Measurements from ENCODE around the gene CENPT.

Gene CENPT

DNA sequence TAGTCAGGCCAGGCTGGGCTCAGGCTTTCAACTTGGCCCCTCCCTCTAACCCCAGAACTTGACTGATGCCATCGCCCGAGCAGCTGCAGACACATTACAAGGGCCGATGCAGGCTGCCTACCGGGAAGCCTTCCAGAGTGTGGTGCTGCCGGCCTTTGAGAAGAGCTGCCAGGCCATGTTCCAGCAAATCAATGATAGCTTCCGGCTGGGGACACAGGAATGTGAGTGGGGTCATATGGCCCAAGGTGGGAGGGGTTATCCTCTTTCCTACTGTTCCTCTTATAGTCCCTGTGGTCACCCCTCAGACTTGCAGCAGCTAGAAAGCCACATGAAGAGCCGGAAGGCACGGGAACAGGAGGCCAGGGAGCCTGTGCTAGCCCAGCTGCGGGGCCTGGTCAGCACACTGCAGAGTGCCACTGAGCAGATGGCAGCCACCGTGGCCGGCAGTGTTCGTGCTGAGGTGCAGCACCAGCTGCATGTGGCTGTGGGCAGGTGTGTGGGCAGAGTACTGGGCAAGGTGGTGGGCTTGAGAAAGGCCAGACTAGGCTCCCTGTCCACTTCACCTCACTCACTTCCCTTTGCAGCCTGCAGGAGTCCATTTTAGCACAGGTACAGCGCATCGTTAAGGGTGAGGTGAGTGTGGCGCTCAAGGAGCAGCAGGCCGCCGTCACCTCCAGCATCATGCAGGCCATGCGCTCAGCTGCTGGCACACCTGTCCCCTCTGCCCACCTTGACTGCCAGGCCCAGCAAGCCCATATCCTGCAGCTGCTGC is 35.1 kb upstream of the CENPT start:
- no peak overlapping the region for H3K9ac ChIP-seq (ENCODE audit: low read depth, low read length)
- H3K36me3 ChIP-seq (ENCODE audit: insufficient read depth, low read length) = peaks cover 6% of the 10 kb centered on the region
- H3K9me3 ChIP-seq (ENCODE audit: control insufficient read depth, insufficient read depth, low read length) = no peaks in the 10 kb centered on the region
- H3K4me1 ChIP-seq (ENCODE audit: insufficient read depth, low read length) = peaks cover 19% of the 10 kb centered on the region; the same call in 1 of the 2 replicates

DNA sequence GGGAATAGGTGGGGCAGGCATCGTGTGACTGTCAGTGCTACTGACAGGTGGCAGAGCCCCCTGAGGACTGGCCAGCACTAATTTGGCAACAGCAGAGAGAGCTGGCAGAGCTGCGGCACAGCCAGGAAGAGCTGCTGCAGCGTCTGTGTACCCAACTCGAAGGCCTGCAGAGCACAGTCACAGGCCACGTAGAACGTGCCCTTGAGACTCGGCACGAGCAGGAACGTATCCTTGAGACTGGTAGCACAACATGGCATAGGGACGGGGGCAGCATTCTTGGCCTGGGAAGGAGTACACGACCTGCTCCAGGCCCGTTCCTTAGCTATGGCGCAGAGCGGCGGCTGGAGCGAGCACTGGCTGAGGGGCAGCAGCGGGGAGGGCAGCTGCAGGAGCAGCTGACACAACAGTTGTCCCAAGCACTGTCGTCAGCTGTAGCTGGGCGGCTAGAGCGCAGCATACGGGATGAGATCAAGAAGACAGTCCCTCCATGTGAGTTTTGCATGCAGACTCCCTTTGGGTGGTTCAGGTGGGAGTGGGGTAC is 34.2 kb upstream of the CENPT start:
- Histone ChIP-seq H3K4me1 (ENCODE audit: insufficient read depth, low read length) (peaks cover 19% of the 10 kb centered on the region; the same call in 1 of the 2 replicates), H3K36me3 (ENCODE audit: insufficient read depth, low read length) (peaks cover 10% of the 10 kb centered on the region), H3K9ac (ENCODE audit: low read depth, low read length) (no peak overlapping the region), H3K9me3 (ENCODE audit: control insufficient read depth, insufficient read depth, low read length) (no peaks in the 10 kb centered on the region)

DNA sequence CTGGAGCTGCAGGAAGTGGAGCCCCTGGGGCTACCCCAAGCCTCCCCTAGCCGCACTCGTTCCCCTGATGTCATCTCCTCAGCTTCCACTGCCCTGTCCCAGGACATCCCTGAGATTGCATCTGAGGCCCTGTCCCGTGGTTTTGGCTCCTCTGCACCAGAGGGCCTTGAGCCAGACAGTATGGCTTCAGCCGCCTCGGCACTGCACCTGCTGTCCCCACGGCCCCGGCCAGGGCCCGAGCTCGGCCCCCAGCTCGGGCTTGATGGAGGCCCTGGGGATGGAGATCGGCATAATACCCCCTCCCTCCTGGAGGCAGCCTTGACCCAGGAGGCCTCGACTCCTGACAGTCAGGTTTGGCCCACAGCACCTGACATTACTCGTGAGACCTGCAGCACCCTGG is 33.1 kb upstream of the CENPT start:
- H3K36me3 ChIP-seq (ENCODE audit: insufficient read depth, low read length) = peaks cover 19% of the 10 kb centered on the region
- peaks cover 10% of the 10 kb centered on the region; the same call in 1 of the 2 replicates for H3K4me1 ChIP-seq (ENCODE audit: insufficient read depth, low read length)
- H3K9ac ChIP-seq (ENCODE audit: low read depth, low read length) = no peak overlapping the region

GRCh38 chr16:67879936-67880335 is 32.4 kb upstream of the CENPT start:
- Histone ChIP-seq H3K36me3 (ENCODE audit: insufficient read depth, low read length) (peaks cover 19% of the 10 kb centered on the region), H3K9me3 (ENCODE audit: control insufficient read depth, insufficient read depth, low read length) (no peaks in the 10 kb centered on the region), H3K4me1 (ENCODE audit: insufficient read depth, low read length) (peaks cover 4% of the 10 kb centered on the region; the same call in 1 of the 2 replicates), H3K9ac (ENCODE audit: low read depth, low read length) (no peak overlapping the region)

More for the DNA sequence above, 33.1 kb upstream of the CENPT start:
- H3K9me3 ChIP-seq (ENCODE audit: control insufficient read depth, insufficient read depth, low read length) = no peaks in the 10 kb centered on the region

GRCh38 chr16:67879462-67879861 is 32.0 kb upstream of the CENPT start:
- H3K4me1 ChIP-seq (ENCODE audit: insufficient read depth, low read length) = 0 out of 2 replicates have a peak, but pooled peaks cover 2% of the 10 kb centered on the region
- no peak overlapping the region for H3K9ac ChIP-seq (ENCODE audit: low read depth, low read length)
- no peaks in the 10 kb centered on the region for H3K9me3 ChIP-seq (ENCODE audit: control insufficient read depth, insufficient read depth, low read length)
- H3K36me3 ChIP-seq (ENCODE audit: insufficient read depth, low read length) = peaks cover 19% of the 10 kb centered on the region

DNA sequence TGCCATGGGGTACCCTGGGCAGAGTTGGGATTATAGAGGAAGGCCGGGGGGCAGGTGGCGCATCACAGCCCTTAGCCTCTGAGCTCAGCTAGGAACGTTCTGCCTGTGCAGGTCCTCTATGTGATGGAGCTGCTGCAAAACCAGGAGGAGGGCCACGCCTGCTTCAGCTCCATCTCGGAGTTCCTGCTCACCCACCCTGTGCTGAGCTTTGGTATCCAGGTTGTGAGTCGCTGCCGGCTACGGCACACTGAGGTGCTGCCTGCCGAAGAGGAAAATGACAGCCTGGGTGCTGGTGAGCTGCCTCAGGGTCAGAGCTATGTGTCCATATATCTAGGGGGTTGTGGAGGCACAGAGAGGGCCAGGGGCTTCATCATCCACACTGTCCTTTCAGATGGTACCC is 31.4 kb upstream of the CENPT start:
- no peaks in the 10 kb centered on the region for H3K9me3 ChIP-seq (ENCODE audit: control insufficient read depth, insufficient read depth, low read length)
- no peak overlapping the region for H3K9ac ChIP-seq (ENCODE audit: low read depth, low read length)
- H3K36me3 ChIP-seq (ENCODE audit: insufficient read depth, low read length) = peaks cover 19% of the 10 kb centered on the region
- no peaks in the 10 kb centered on the region; the same call in 1 of the 2 replicates for H3K4me1 ChIP-seq (ENCODE audit: insufficient read depth, low read length)

DNA sequence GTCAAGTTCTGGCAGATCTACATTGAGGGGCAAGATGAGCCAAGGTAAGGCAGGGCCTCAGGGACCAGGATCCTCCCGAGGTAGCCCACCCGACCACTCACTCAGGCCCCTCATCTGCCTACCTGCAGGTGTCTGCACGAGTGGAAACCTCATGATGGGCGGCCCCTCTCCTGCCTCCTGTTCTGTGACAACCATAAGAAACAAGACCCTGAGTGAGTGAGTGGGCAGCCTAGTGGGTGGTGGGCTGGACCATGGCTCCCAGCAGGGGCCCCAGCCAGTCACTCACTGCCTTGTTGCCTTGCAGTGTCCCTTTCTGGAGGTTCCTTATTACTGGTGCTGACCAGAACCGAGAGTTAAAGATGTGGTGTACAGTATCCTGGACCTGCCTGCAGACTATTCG is 30.7 kb upstream of the CENPT start:
- Histone ChIP-seq H3K4me1 (ENCODE audit: insufficient read depth, low read length) (no peaks in the 10 kb centered on the region; the same call in 1 of the 2 replicates), H3K9ac (ENCODE audit: low read depth, low read length) (no peak overlapping the region), H3K9me3 (ENCODE audit: control insufficient read depth, insufficient read depth, low read length) (no peaks in the 10 kb centered on the region), H3K36me3 (ENCODE audit: insufficient read depth, low read length) (peaks cover 19% of the 10 kb centered on the region)

DNA sequence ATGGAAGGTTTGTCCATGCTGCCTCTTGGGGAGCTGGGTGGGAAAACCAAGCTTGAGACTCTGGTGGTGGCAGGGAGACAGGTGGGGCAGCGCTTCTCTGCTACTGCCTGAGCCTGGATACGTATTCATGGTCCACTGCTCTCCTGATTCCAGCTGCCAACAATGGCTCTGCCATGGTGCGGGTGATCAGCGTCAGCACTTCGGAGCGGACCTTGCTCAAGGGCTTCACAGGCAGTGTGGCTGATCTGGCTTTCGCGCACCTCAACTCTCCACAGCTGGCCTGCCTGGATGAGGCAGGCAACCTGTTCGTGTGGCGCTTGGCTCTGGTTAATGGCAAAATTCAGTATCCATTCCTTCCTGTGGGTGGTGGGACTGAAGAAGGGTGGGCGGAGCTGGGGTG is 29.6 kb upstream of the CENPT start:
- H3K36me3 ChIP-seq (ENCODE audit: insufficient read depth, low read length) = peaks cover 19% of the 10 kb centered on the region
- H3K4me1 ChIP-seq (ENCODE audit: insufficient read depth, low read length) = no peaks in the 10 kb centered on the region; the same call in 1 of the 2 replicates
- no peak overlapping the region for H3K9ac ChIP-seq (ENCODE audit: low read depth, low read length)
- no peaks in the 10 kb centered on the region for H3K9me3 ChIP-seq (ENCODE audit: control insufficient read depth, insufficient read depth, low read length)

- Histone ChIP-seq H3K36me3 (ENCODE audit: insufficient read depth, low read length) (peaks cover 19% of the 10 kb centered on the region), H3K9ac (ENCODE audit: low read depth, low read length) (no peak overlapping the region), H3K9me3 (ENCODE audit: control insufficient read depth, insufficient read depth, low read length) (no peaks in the 10 kb centered on the region), H3K4me1 (ENCODE audit: insufficient read depth, low read length) (no peaks in the 10 kb centered on the region; the same call in 1 of the 2 replicates)
Measured at GRCh38 chr16:67874372-67874771, 26.9 kb upstream of the CENPT start.

DNA sequence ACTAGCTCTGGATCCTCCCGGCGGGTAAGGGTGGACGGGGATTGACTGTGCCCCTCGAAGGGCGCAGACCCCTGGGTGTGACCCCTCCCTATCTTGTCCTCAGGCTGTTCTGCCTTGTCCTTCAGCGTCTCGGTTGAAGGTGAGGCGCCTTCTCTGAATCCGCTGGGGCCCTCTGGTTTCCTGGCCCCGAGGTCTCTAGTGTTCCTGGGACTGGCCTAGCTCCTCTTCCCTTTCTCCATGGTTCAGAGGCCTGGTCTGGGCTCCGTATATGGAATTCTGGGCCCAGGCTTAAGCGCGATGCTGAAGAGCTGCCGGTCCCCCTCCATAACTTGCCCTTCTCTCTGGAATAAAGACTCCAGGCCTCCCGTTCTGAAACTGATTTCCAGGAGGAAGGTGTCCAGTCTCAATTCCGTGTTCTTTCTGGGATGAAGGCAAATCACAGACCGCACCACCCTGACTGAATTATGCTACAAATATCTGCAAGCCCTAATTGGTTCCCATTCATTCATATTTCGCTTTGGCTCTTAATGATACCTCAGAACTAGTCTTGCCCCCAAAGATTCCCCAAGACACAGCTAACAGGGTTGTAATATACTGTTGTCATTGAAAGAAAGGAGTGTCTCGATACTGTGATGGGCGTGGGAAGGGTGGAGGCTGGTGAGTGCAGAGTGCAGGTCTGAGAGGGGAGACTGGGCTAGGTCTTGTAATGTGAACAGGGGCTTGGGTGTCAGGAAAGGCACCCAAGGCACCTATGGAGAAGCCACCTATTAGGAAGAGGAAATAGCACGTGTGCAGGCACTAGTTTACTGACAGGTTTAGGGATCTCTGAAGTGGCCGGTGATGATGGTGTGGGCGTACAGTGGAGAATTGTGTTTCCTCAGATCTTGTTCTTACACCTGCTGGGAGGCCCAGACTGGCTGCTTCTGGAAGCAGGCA is 26.2 kb upstream of the CENPT start:
- peak overlapping the region; percentile 97 for H3K9ac ChIP-seq (ENCODE audit: low read depth, low read length)
- H3K36me3 ChIP-seq (ENCODE audit: insufficient read depth, low read length) = peaks cover 19% of the 10 kb centered on the region
- no peaks in the 10 kb centered on the region; the same call in 1 of the 2 replicates for H3K4me1 ChIP-seq (ENCODE audit: insufficient read depth, low read length)
- no peaks in the 10 kb centered on the region for H3K9me3 ChIP-seq (ENCODE audit: control insufficient read depth, insufficient read depth, low read length)

DNA sequence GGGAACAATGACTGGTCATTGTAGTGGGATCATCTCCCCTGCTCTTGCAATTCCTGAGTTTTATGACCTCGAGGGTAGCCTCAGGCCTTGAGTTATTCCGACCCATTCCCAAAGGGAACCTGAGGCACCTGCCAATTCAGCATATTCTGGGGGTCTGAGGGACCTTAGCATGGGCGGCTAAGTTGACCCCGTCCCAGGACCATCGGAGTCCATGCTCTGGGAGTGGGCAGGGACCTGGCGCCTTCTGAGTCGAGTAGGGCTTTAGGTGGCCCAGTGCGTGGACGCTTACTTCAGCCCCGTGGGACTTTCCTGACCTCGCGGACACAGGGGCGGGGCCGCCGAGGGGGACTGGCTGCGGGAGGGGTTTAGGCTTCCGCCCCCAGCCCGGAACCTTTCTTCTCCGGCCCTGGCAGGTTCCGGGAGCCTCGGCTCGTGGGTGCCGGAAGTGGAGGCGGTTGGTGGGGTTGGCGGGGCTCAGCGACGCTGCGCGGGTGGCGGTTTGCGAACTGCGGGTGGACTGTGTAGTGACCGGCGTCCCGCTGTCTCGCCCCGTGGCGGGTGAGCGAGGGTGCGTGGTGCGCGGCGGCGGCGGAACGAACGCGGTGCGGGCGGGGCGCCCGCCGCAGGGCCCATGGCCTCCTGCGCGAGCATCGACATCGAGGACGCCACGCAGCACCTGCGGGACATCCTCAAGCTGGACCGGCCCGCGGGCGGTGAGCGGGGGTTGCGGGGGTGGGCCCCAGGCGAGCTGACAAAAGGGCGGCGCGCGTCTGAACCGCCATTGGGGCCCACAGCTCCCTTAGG is 25.3 kb upstream of the CENPT start, which contains the start of gene EDC4:
Gene EDC4 (plus strand): TSS at position 422 of the 804 bp plus-strand sequence. CDS start 210 bp downstream, at position 632.
- H3K4me1 ChIP-seq (ENCODE audit: insufficient read depth, low read length) = no peaks in the 10 kb centered on the region; the same call in 1 of the 2 replicates
- no peaks in the 10 kb centered on the region for H3K9me3 ChIP-seq (ENCODE audit: control insufficient read depth, insufficient read depth, low read length)
- H3K36me3 ChIP-seq (ENCODE audit: insufficient read depth, low read length) = peaks cover 22% of the 10 kb centered on the region
- peak within 1 kb of the TSS; percentile 97 for H3K9ac ChIP-seq (ENCODE audit: low read depth, low read length)

DNA sequence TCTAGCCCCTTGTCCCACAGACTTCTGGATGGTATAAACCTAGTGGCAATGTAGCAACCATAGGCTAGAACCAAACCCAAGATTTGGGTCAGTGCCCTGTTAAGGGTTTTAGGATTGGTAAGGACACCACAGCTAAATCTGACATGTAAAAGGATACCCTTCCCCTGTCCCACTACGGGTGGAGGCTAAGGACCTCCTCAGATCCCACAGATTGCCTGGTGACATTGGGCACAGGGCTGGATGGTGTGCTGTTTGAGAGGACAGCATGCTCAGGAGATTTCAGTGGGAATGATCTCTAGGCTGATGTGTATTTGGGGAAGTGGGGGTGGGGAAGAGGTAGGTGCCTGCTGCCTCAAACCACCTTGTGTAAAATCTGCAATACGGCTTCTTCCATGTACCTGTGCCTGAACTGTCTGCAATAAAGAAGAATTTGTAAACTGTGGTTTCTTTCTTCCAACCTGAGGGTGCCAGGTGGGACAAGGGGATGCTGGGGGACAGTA is 24.7 kb upstream of the CENPT start:
- H3K9ac ChIP-seq (ENCODE audit: low read depth, low read length) = peak overlapping the region; percentile 97; the same call in 1 of the 2 replicates
- H3K9me3 ChIP-seq (ENCODE audit: control insufficient read depth, insufficient read depth, low read length) = no peaks in the 10 kb centered on the region
- no peaks in the 10 kb centered on the region; the same call in 1 of the 2 replicates for H3K4me1 ChIP-seq (ENCODE audit: insufficient read depth, low read length)
- peaks cover 21% of the 10 kb centered on the region for H3K36me3 ChIP-seq (ENCODE audit: insufficient read depth, low read length)

- Histone ChIP-seq H3K9me3 (ENCODE audit: control insufficient read depth, insufficient read depth, low read length) (no peaks in the 10 kb centered on the region), H3K4me1 (ENCODE audit: insufficient read depth, low read length) (no peaks in the 10 kb centered on the region; the same call in 1 of the 2 replicates), H3K9ac (ENCODE audit: low read depth, low read length) (no peak overlapping the region), H3K36me3 (ENCODE audit: insufficient read depth, low read length) (peaks cover 19% of the 10 kb centered on the region)
Measured at GRCh38 chr16:67871256-67871655, 23.8 kb upstream of the CENPT start.
